Neural crest cell (in vitro differentiated cells): ENCODE data around the gene GCSAM. TPM values are rescaled to one million over a fixed set of nuclear protein-coding genes. Genes with fewer than 3 reads are reported as not detected.

Experiments
- DNase-seq: peaks from one replicate; pipeline ENCODE4 v3.0.0; 2021; ENCODE audit warnings: low read depth, mixed read lengths, low spot score
- H3K27ac Mint-ChIP-seq: one replicate; pipeline ENCODE4 v1.8.0; 2021; ENCODE audit warnings: mild to moderate bottlenecking, mixed read lengths; ENCODE audit not compliant: unreplicated experiment
- H3K27me3 Mint-ChIP-seq: 2 replicates; pipeline ENCODE4 v1.8.0; 2021; ENCODE audit warnings: low read depth, mild to moderate bottlenecking, mixed read lengths
- H3K36me3 Mint-ChIP-seq: 2 replicates; pipeline ENCODE4 v1.8.0; 2021; ENCODE audit warnings: low read depth, mild to moderate bottlenecking, mixed read lengths
- H3K4me1 Mint-ChIP-seq: 2 replicates; pipeline ENCODE4 v1.8.0; 2021; ENCODE audit warnings: mixed read lengths
- H3K4me3 Mint-ChIP-seq: one replicate; pipeline ENCODE4 v1.8.0; 2021; ENCODE audit warnings: mild to moderate bottlenecking, mixed read lengths
- H3K9me3 Mint-ChIP-seq: 2 replicates; pipeline ENCODE4 v1.8.0; 2021; ENCODE audit warnings: mixed read lengths
- total RNA-seq: library from RNA; stranded (reverse); gene quantifications from 2 replicates; pipeline ENCODE4 v1.2.1, GENCODE V29; 2021
- TF ChIP-seq, protein P1 (sequence below): fragments of 200-600 bp; sonication (generic); conservative IDR thresholded peaks from 2 replicates; pipeline ENCODE4 v1.5.0; 2021; ENCODE audit warnings: antibody characterized with exemption, mild to moderate bottlenecking

The GCSAM gene
- total RNA-seq, 1 donor from 2014 or later: not detected

DNA sequence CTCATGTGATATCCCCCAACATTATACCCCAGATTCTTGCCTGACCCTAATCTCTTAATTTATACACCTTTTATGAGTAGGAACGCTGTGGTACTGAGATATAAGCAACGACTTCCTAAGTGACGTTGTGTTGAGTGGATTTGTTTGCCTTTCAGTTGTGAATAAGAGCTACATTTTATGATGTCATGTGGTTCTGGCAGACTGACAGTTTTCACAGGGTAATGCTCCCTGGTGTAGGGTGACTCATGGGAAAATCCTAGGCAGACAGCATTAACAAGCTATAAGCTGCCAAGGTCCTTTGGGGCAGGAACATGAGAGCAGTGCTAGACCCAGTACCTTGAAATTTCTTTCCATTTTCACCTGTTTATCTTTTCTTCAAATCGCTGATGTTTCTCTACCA is 35.7 kb downstream of the GCSAM start:
- Mint-ChIP-seq H3K9me3 (no peaks in the 10 kb centered on the region), H3K27ac (no peak overlapping the region), H3K27me3 (no peaks in the 10 kb centered on the region), H3K4me3 (no peak overlapping the region), H3K4me1 (peaks cover 12% of the 10 kb centered on the region), H3K36me3 (peaks cover 21% of the 10 kb centered on the region)
- no peak for DNase-seq
- TF ChIP-seq, protein P1, sequence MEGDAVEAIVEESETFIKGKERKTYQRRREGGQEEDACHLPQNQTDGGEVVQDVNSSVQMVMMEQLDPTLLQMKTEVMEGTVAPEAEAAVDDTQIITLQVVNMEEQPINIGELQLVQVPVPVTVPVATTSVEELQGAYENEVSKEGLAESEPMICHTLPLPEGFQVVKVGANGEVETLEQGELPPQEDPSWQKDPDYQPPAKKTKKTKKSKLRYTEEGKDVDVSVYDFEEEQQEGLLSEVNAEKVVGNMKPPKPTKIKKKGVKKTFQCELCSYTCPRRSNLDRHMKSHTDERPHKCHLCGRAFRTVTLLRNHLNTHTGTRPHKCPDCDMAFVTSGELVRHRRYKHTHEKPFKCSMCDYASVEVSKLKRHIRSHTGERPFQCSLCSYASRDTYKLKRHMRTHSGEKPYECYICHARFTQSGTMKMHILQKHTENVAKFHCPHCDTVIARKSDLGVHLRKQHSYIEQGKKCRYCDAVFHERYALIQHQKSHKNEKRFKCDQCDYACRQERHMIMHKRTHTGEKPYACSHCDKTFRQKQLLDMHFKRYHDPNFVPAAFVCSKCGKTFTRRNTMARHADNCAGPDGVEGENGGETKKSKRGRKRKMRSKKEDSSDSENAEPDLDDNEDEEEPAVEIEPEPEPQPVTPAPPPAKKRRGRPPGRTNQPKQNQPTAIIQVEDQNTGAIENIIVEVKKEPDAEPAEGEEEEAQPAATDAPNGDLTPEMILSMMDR: no peak

DNA sequence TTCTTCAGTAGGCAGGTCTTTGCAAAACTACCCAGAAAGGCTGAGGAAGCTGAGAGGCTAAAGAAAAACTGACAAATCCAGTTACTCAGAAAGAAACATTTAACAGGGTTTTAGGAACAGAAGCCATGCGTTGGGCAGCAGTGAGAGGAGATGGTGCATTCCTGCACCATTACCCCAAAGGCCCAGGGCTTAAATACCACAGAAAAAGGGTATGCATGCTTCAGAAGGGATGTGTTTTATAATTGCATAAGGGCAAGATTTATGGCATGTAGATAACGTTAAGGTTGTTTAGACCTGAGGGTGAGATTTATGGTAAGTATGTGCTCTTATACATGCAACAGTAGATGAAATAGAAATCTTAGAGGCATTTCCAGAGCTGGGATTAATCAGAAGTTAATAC is 36.9 kb downstream of the GCSAM start:
- Mint-ChIP-seq H3K27ac (no peak overlapping the region), H3K9me3 (no peaks in the 10 kb centered on the region), H3K27me3 (no peaks in the 10 kb centered on the region), H3K4me3 (no peak overlapping the region), H3K36me3 (peaks cover 21% of the 10 kb centered on the region), H3K4me1 (peaks cover 19% of the 10 kb centered on the region)
- TF ChIP-seq, protein P1: no peak
- no peak for DNase-seq

DNA sequence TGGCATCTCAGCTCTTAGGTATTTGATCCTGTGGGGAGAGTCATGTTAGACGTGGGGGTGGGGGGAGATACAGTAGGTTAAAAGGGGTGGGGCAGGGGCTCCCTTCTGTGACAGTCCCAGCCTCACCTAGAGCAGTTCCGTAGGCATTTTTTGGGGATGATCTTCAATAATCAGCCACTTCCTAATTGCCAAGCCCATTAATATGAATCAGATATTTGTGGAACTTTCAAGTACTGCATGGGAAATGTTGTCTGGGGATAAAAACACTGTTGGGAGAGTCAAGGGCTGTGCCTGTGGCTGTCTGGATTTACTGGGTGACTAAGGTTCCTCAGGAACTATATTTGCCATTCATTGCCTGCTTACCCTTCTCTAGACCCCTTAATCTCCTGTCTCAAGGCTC is 37.3 kb downstream of the GCSAM start:
- H3K4me1 Mint-ChIP-seq: peaks cover 23% of the 10 kb centered on the region
- TF ChIP-seq, protein P1: no peak

DNA sequence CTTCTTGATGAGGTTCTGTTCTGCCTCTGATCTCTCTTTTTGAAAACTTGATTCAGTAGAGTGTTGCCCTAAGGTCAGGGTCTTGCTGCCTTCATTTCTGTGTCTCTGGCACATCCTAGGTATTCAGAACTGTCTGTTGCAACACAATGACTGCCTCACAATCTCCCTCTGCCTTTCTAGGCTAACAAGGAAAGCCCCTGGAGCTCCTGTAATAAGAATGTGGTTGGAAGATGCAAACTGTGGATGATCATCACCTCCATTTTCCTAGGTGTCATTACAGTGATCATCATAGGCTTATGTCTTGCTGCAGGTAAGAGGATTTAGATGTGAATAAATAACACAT is 39.9 kb downstream of the GCSAM start:
- peak overlapping the region; percentile 30 for H3K27ac Mint-ChIP-seq
- H3K4me1 Mint-ChIP-seq: peaks cover 44% of the 10 kb centered on the region
- H3K36me3 Mint-ChIP-seq: peaks cover 17% of the 10 kb centered on the region
- DNase-seq: no peak
- TF ChIP-seq, protein P1: no peak
- H3K4me3 Mint-ChIP-seq: peak overlapping the region; percentile 73
- no peaks in the 10 kb centered on the region for H3K9me3 Mint-ChIP-seq
- H3K27me3 Mint-ChIP-seq: peaks cover 2% of the 10 kb centered on the region

More for the DNA sequence above, 37.3 kb downstream of the GCSAM start:
- Mint-ChIP-seq H3K27me3 (no peaks in the 10 kb centered on the region), H3K27ac (no peak overlapping the region), H3K9me3 (no peaks in the 10 kb centered on the region), H3K4me3 (no peak overlapping the region), H3K36me3 (peaks cover 21% of the 10 kb centered on the region)
- DNase-seq: no peak

DNA sequence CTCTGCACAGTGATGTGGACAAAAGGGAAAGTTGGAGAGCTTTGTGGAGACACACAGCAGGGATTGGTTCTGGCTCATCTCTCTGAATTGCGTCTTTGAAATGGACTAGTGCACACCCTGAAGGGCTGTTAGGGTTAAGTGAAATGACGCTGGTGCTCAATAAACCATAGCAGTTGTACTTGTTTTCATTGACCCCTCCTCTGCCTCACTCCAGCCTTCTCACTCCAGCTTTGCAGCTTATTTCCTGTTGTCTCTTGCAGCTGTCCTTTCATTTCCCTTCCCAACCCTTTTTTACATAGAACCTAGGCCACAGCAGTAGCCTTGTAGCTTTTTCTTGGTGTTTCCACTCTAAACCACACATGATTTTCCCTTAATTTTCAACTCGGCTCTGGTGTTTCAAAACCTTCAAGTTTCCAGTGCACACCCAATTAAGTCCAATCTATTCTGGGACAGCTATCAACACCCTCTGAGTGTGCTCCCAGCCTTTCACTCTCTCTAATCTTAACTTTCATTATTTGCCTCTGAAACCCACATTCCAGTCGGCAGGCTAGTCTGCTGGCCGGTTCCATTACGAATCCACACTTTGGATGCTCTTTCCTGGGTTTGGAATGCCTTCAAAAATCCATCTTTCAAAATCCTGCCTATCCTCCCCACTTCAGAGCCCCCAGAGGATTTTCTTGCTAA is 40.4 kb downstream of the GCSAM start:
- Mint-ChIP-seq H3K4me1 (peaks cover 49% of the 10 kb centered on the region), H3K4me3 (peak overlapping the region; percentile 73), H3K27ac (peak overlapping the region; percentile 30), H3K9me3 (no peaks in the 10 kb centered on the region), H3K36me3 (peaks cover 12% of the 10 kb centered on the region), H3K27me3 (peaks cover 7% of the 10 kb centered on the region)
- TF ChIP-seq, protein P1: no peak
- DNase-seq: no peak
